Measurements from ENCODE around the gene USP5.

GRCh38 chr12:6858799-6859198, 6.8 kb downstream of the USP5 start:
- no peak for TF ChIP-seq CTCF (IDR thresholded peaks at IDR 0.05)
- no peak for TF ChIP-seq POLR2AphosphoS5 (IDR thresholded peaks at IDR 0.05)
- no peak for TF ChIP-seq POLR2A (IDR thresholded peaks at IDR 0.05)
- TF ChIP-seq EP300 (IDR thresholded peaks at IDR 0.05) = no peak

All from stomach (tissue), 4 donors.